ENCODE data around the gene MYG1.

Gene MYG1

GRCh38 chr12:53338017-53338416 lies 38.5 kb downstream of the MYG1 start:
- H3K9me3 ChIP-seq (ENCODE audit: control insufficient read depth, low read length): no peaks in the 10 kb centered on the region
- no peaks in the 10 kb centered on the region for H3K4me1 ChIP-seq (ENCODE audit: control insufficient read depth, insufficient read depth, low read length, poor library complexity, severe bottlenecking)
- H3K4me3 ChIP-seq (ENCODE audit: insufficient read depth, low read depth, low read length, poor library complexity, severe bottlenecking): no peak overlapping the region
- peaks cover 28% of the 10 kb centered on the region for H3K27me3 ChIP-seq (replicated peaks; ENCODE audit: control insufficient read depth, insufficient read depth, low read length, poor library complexity, severe bottlenecking)
- H3K27ac ChIP-seq (ENCODE audit: insufficient read depth, low read length, poor library complexity, severe bottlenecking): no peak overlapping the region
- no peak for DNase-seq
- H3K36me3 ChIP-seq (ENCODE audit: control insufficient read depth, insufficient read depth, low read length): no peaks in the 10 kb centered on the region

GRCh38 chr12:53338916-53339315 lies 39.4 kb downstream of the MYG1 start:
- Histone ChIP-seq H3K27ac (ENCODE audit: insufficient read depth, low read length, poor library complexity, severe bottlenecking) (no peak overlapping the region), H3K4me1 (ENCODE audit: control insufficient read depth, insufficient read depth, low read length, poor library complexity, severe bottlenecking) (peaks cover under 1% of the 10 kb centered on the region), H3K4me3 (ENCODE audit: insufficient read depth, low read depth, low read length, poor library complexity, severe bottlenecking) (no peak overlapping the region), H3K36me3 (ENCODE audit: control insufficient read depth, insufficient read depth, low read length) (no peaks in the 10 kb centered on the region), H3K9me3 (ENCODE audit: control insufficient read depth, low read length) (no peaks in the 10 kb centered on the region), H3K27me3 (replicated peaks; ENCODE audit: control insufficient read depth, insufficient read depth, low read length, poor library complexity, severe bottlenecking) (peaks cover 28% of the 10 kb centered on the region)
- no peak for DNase-seq

GRCh38 chr12:53340398-53340797 lies 40.9 kb downstream of the MYG1 start:
- H3K4me3 ChIP-seq (ENCODE audit: insufficient read depth, low read depth, low read length, poor library complexity, severe bottlenecking): no peak overlapping the region
- no peak for DNase-seq
- H3K9me3 ChIP-seq (ENCODE audit: control insufficient read depth, low read length): no peaks in the 10 kb centered on the region
- no peak overlapping the region for H3K27ac ChIP-seq (ENCODE audit: insufficient read depth, low read length, poor library complexity, severe bottlenecking)
- peaks cover 7% of the 10 kb centered on the region for H3K4me1 ChIP-seq (ENCODE audit: control insufficient read depth, insufficient read depth, low read length, poor library complexity, severe bottlenecking)
- peaks cover 25% of the 10 kb centered on the region for H3K27me3 ChIP-seq (replicated peaks; ENCODE audit: control insufficient read depth, insufficient read depth, low read length, poor library complexity, severe bottlenecking)
- no peaks in the 10 kb centered on the region for H3K36me3 ChIP-seq (ENCODE audit: control insufficient read depth, insufficient read depth, low read length)

- no peaks in the 10 kb centered on the region for H3K9me3 ChIP-seq (ENCODE audit: control insufficient read depth, low read length)
- H3K4me1 ChIP-seq (ENCODE audit: control insufficient read depth, insufficient read depth, low read length, poor library complexity, severe bottlenecking): peaks cover 7% of the 10 kb centered on the region
- no peak overlapping the region for H3K27ac ChIP-seq (ENCODE audit: insufficient read depth, low read length, poor library complexity, severe bottlenecking)
- no peaks in the 10 kb centered on the region for H3K36me3 ChIP-seq (ENCODE audit: control insufficient read depth, insufficient read depth, low read length)
- peaks cover under 1% of the 10 kb centered on the region for H3K27me3 ChIP-seq (replicated peaks; ENCODE audit: control insufficient read depth, insufficient read depth, low read length, poor library complexity, severe bottlenecking)
- H3K4me3 ChIP-seq (ENCODE audit: insufficient read depth, low read depth, low read length, poor library complexity, severe bottlenecking): no peak overlapping the region
- no peak for DNase-seq
Observed at GRCh38 chr12:53343449-53343848, 44.0 kb downstream of the MYG1 start.

GRCh38 chr12:53343969-53344368 lies 44.5 kb downstream of the MYG1 start:
- H3K27me3 ChIP-seq (replicated peaks; ENCODE audit: control insufficient read depth, insufficient read depth, low read length, poor library complexity, severe bottlenecking): no peaks in the 10 kb centered on the region
- H3K4me3 ChIP-seq (ENCODE audit: insufficient read depth, low read depth, low read length, poor library complexity, severe bottlenecking): no peak overlapping the region
- peaks cover 7% of the 10 kb centered on the region for H3K4me1 ChIP-seq (ENCODE audit: control insufficient read depth, insufficient read depth, low read length, poor library complexity, severe bottlenecking)
- H3K9me3 ChIP-seq (ENCODE audit: control insufficient read depth, low read length): no peaks in the 10 kb centered on the region
- DNase-seq: no peak
- no peaks in the 10 kb centered on the region for H3K36me3 ChIP-seq (ENCODE audit: control insufficient read depth, insufficient read depth, low read length)
- no peak overlapping the region for H3K27ac ChIP-seq (ENCODE audit: insufficient read depth, low read length, poor library complexity, severe bottlenecking)

- H3K27ac ChIP-seq (ENCODE audit: insufficient read depth, low read length, poor library complexity, severe bottlenecking): no peak overlapping the region
- H3K4me3 ChIP-seq (ENCODE audit: insufficient read depth, low read depth, low read length, poor library complexity, severe bottlenecking): peak overlapping the region; percentile 32
- no peaks in the 10 kb centered on the region for H3K9me3 ChIP-seq (ENCODE audit: control insufficient read depth, low read length)
- no peak for DNase-seq
- no peaks in the 10 kb centered on the region for H3K27me3 ChIP-seq (replicated peaks; ENCODE audit: control insufficient read depth, insufficient read depth, low read length, poor library complexity, severe bottlenecking)
- H3K36me3 ChIP-seq (ENCODE audit: control insufficient read depth, insufficient read depth, low read length): no peaks in the 10 kb centered on the region
- H3K4me1 ChIP-seq (ENCODE audit: control insufficient read depth, insufficient read depth, low read length, poor library complexity, severe bottlenecking): peaks cover 7% of the 10 kb centered on the region
Observed at GRCh38 chr12:53344487-53344823, 45.0 kb downstream of the MYG1 start.

GRCh38 chr12:53344824-53345485 lies 45.5 kb downstream of the MYG1 start:
- no peaks in the 10 kb centered on the region for H3K27me3 ChIP-seq (replicated peaks; ENCODE audit: control insufficient read depth, insufficient read depth, low read length, poor library complexity, severe bottlenecking)
- H3K9me3 ChIP-seq (ENCODE audit: control insufficient read depth, low read length): no peaks in the 10 kb centered on the region
- peak; percentile 34 to 54 (median 37) for DNase-seq
- H3K27ac ChIP-seq (ENCODE audit: insufficient read depth, low read length, poor library complexity, severe bottlenecking): peak overlapping the region; percentile 48
- H3K36me3 ChIP-seq (ENCODE audit: control insufficient read depth, insufficient read depth, low read length): no peaks in the 10 kb centered on the region
- H3K4me3 ChIP-seq (ENCODE audit: insufficient read depth, low read depth, low read length, poor library complexity, severe bottlenecking): peak overlapping the region; percentile 69
- peaks cover 7% of the 10 kb centered on the region for H3K4me1 ChIP-seq (ENCODE audit: control insufficient read depth, insufficient read depth, low read length, poor library complexity, severe bottlenecking)

- H3K4me3 ChIP-seq (ENCODE audit: insufficient read depth, low read depth, low read length, poor library complexity, severe bottlenecking): peak overlapping the region; percentile 69
- no peaks in the 10 kb centered on the region for H3K36me3 ChIP-seq (ENCODE audit: control insufficient read depth, insufficient read depth, low read length)
- peak overlapping the region; percentile 48 for H3K27ac ChIP-seq (ENCODE audit: insufficient read depth, low read length, poor library complexity, severe bottlenecking)
- no peaks in the 10 kb centered on the region for H3K27me3 ChIP-seq (replicated peaks; ENCODE audit: control insufficient read depth, insufficient read depth, low read length, poor library complexity, severe bottlenecking)
- DNase-seq: no peak
- no peaks in the 10 kb centered on the region for H3K9me3 ChIP-seq (ENCODE audit: control insufficient read depth, low read length)
- H3K4me1 ChIP-seq (ENCODE audit: control insufficient read depth, insufficient read depth, low read length, poor library complexity, severe bottlenecking): peaks cover 7% of the 10 kb centered on the region
Observed at GRCh38 chr12:53345486-53346188, 46.1 kb downstream of the MYG1 start.

- H3K4me3 ChIP-seq (ENCODE audit: insufficient read depth, low read depth, low read length, poor library complexity, severe bottlenecking): no peak overlapping the region
- no peaks in the 10 kb centered on the region for H3K9me3 ChIP-seq (ENCODE audit: control insufficient read depth, low read length)
- H3K27ac ChIP-seq (ENCODE audit: insufficient read depth, low read length, poor library complexity, severe bottlenecking): no peak overlapping the region
- no peaks in the 10 kb centered on the region for H3K27me3 ChIP-seq (replicated peaks; ENCODE audit: control insufficient read depth, insufficient read depth, low read length, poor library complexity, severe bottlenecking)
- H3K4me1 ChIP-seq (ENCODE audit: control insufficient read depth, insufficient read depth, low read length, poor library complexity, severe bottlenecking): peaks cover 7% of the 10 kb centered on the region
- DNase-seq: no peak
- no peaks in the 10 kb centered on the region for H3K36me3 ChIP-seq (ENCODE audit: control insufficient read depth, insufficient read depth, low read length)
Observed at GRCh38 chr12:53346491-53346890, 47.0 kb downstream of the MYG1 start.

GRCh38 chr12:53347905-53348304 lies 48.4 kb downstream of the MYG1 start:
- H3K9me3 ChIP-seq (ENCODE audit: control insufficient read depth, low read length): no peaks in the 10 kb centered on the region
- no peak overlapping the region for H3K4me3 ChIP-seq (ENCODE audit: insufficient read depth, low read depth, low read length, poor library complexity, severe bottlenecking)
- no peak overlapping the region for H3K27ac ChIP-seq (ENCODE audit: insufficient read depth, low read length, poor library complexity, severe bottlenecking)
- H3K27me3 ChIP-seq (replicated peaks; ENCODE audit: control insufficient read depth, insufficient read depth, low read length, poor library complexity, severe bottlenecking): no peaks in the 10 kb centered on the region
- DNase-seq: no peak
- H3K36me3 ChIP-seq (ENCODE audit: control insufficient read depth, insufficient read depth, low read length): no peaks in the 10 kb centered on the region
- peaks cover 10% of the 10 kb centered on the region for H3K4me1 ChIP-seq (ENCODE audit: control insufficient read depth, insufficient read depth, low read length, poor library complexity, severe bottlenecking)

Measured in effector memory CD4-positive, alpha-beta T cell (primary cell).